ENCODE measurements around the gene PRRG1.

The PRRG1 gene

DNA sequence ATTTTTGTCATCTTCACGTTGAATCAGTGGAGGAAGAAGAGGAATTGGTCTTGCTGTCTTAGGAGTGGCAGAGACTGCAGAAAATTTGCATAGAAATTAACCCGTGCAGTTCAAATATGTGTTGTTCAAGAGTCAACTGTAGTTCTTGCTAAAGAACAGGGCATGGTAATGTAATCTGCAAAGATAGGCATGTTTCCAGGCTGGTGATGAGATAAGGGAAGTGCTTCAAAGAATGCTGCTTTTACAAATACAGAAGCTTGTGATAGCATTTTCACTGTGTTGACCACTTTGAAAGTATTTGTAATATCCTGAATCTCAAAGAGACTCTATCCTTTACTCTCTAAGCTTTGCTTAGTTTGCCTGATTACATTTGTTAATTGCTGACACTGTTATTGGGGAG lies 60.1 kb downstream of the PRRG1 start:
- Histone ChIP-seq H3K4me2 (ENCODE audit: low read length) (peak overlapping the region; percentile 54), H4K20me1 (ENCODE audit: insufficient read depth, low read length) (no peaks in the 10 kb centered on the region), H3K4me1 (ENCODE audit: low read length) (peaks cover 31% of the 10 kb centered on the region), H3K9me3 (ENCODE audit: insufficient read depth, low read length) (no peaks in the 10 kb centered on the region), H3K4me3 (ENCODE audit: low read length) (0 out of 2 replicates have a peak overlapping the region, but pooled peaks have one; percentile 22), H3K9ac (ENCODE audit: low read length) (no peak overlapping the region), H3K36me3 (replicated peaks; ENCODE audit: low read depth, low read length) (no peaks in the 10 kb centered on the region), H2AFZ (ENCODE audit: low read depth, low read length) (no peak overlapping the region; the same call in 1 of the 2 replicates), H3K27ac (ENCODE audit: low read length) (peak overlapping the region; percentile 59), H3K79me2 (ENCODE audit: low read length) (no peaks in the 10 kb centered on the region), H3K27me3 (ENCODE audit: low read depth, low read length) (no peaks in the 10 kb centered on the region)
- TF ChIP-seq CTCF (IDR thresholded peaks at IDR 0.05; ENCODE audit: low read depth, low read length) (no peak), EZH2phosphoT487 (IDR thresholded peaks at IDR 0.05; ENCODE audit: low read depth) (no peak)

GRCh38 chrX:37420185-37420584 lies 71.0 kb downstream of the PRRG1 start:
- Histone ChIP-seq H4K20me1 (ENCODE audit: insufficient read depth, low read length) (no peaks in the 10 kb centered on the region), H2AFZ (ENCODE audit: low read depth, low read length) (no peak overlapping the region), H3K9me3 (ENCODE audit: insufficient read depth, low read length) (no peaks in the 10 kb centered on the region), H3K4me2 (ENCODE audit: low read length) (no peak overlapping the region), H3K27me3 (ENCODE audit: low read depth, low read length) (no peaks in the 10 kb centered on the region), H3K27ac (ENCODE audit: low read length) (no peak overlapping the region), H3K36me3 (replicated peaks; ENCODE audit: low read depth, low read length) (no peaks in the 10 kb centered on the region), H3K79me2 (ENCODE audit: low read length) (no peaks in the 10 kb centered on the region), H3K9ac (ENCODE audit: low read length) (no peak overlapping the region), H3K4me3 (ENCODE audit: low read length) (no peak overlapping the region), H3K4me1 (ENCODE audit: low read length) (no peaks in the 10 kb centered on the region)
- TF ChIP-seq CTCF (IDR thresholded peaks at IDR 0.05; ENCODE audit: low read depth, low read length) (no peak), EZH2phosphoT487 (IDR thresholded peaks at IDR 0.05; ENCODE audit: low read depth) (no peak)

DNA sequence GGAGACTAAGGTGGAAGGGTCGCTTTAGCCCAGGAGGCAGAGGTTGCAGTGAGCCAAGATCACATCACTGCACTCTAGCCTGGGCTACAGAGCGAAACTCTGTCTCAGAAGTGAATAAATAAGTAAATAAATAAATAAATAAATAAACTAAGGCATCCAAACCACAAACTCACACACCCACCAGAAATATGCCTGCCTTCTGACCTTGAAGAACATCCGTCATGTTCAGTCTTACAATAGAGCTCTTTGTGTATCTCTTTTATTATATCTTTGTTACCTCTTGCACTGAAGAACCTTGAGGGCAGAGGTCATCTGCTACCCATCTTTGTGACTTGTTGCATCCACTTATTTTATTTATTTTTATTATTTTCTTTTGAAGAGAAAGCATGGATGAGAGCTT lies 71.6 kb downstream of the PRRG1 start:
- H3K4me3 ChIP-seq (ENCODE audit: low read length), result no peak overlapping the region
- H3K9me3 ChIP-seq (ENCODE audit: insufficient read depth, low read length), result no peaks in the 10 kb centered on the region
- no peak for TF ChIP-seq CTCF (IDR thresholded peaks at IDR 0.05; ENCODE audit: low read depth, low read length)
- TF ChIP-seq EZH2phosphoT487 (IDR thresholded peaks at IDR 0.05; ENCODE audit: low read depth), result no peak

DNA sequence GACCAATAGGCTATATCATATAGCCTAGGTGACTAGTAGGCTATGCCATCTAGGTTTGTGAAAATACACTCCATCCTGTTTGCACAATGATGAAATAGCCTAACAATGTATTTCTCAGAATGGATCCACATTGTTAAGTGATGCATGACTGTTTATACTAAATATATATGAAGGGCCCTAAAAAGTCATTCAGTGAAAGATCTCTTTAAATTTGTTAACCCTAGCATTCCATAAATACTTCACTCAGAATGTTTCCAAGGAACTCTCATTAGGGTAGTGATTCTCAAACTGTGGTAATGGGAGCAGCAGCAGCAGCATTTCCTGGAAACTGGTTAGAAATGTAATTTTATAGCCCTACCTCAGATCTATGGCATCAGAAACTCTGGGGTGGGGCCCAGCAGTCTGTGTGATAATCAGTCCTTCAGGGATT lies 74.9 kb downstream of the PRRG1 start:
- H3K4me1 ChIP-seq (ENCODE audit: low read length), result no peaks in the 10 kb centered on the region
- H3K9ac ChIP-seq (ENCODE audit: low read length), result no peak overlapping the region
- TF ChIP-seq CTCF (IDR thresholded peaks at IDR 0.05; ENCODE audit: low read depth, low read length), result no peak
- TF ChIP-seq EZH2phosphoT487 (IDR thresholded peaks at IDR 0.05; ENCODE audit: low read depth), result no peak
- no peaks in the 10 kb centered on the region for H4K20me1 ChIP-seq (ENCODE audit: insufficient read depth, low read length)
- H3K79me2 ChIP-seq (ENCODE audit: low read length), result no peaks in the 10 kb centered on the region
- no peak overlapping the region for H2AFZ ChIP-seq (ENCODE audit: low read depth, low read length)
- H3K4me2 ChIP-seq (ENCODE audit: low read length), result no peak overlapping the region
- H3K36me3 ChIP-seq (replicated peaks; ENCODE audit: low read depth, low read length), result no peaks in the 10 kb centered on the region
- no peaks in the 10 kb centered on the region for H3K27me3 ChIP-seq (ENCODE audit: low read depth, low read length)
- no peak overlapping the region for H3K27ac ChIP-seq (ENCODE audit: low read length)
- H3K4me3 ChIP-seq (ENCODE audit: low read length), result no peak overlapping the region
- H3K9me3 ChIP-seq (ENCODE audit: insufficient read depth, low read length), result no peaks in the 10 kb centered on the region

More for the DNA sequence above, 71.6 kb downstream of the PRRG1 start:
- Histone ChIP-seq H3K4me2 (ENCODE audit: low read length) (no peak overlapping the region), H3K79me2 (ENCODE audit: low read length) (no peaks in the 10 kb centered on the region), H3K27me3 (ENCODE audit: low read depth, low read length) (no peaks in the 10 kb centered on the region), H4K20me1 (ENCODE audit: insufficient read depth, low read length) (no peaks in the 10 kb centered on the region), H3K36me3 (replicated peaks; ENCODE audit: low read depth, low read length) (no peaks in the 10 kb centered on the region), H3K4me1 (ENCODE audit: low read length) (no peaks in the 10 kb centered on the region), H3K27ac (ENCODE audit: low read length) (no peak overlapping the region), H2AFZ (ENCODE audit: low read depth, low read length) (no peak overlapping the region), H3K9ac (ENCODE audit: low read length) (no peak overlapping the region)
